GM23248 (cell line): ENCODE results near the gene CENPT.

Source experiments
- EZH2 ChIP-seq: fragments of 200-600 bp; sonication (generic); IDR thresholded peaks from 2 replicates; pipeline ENCODE4 v1.6.1; 2018; ENCODE audit warnings: antibody characterized with exemption, mild to moderate bottlenecking; ENCODE audit not compliant: insufficient read depth, poor library complexity, severe bottlenecking
- EZH2phosphoT487 ChIP-seq: fragments of 200-600 bp; sonication (generic); IDR thresholded peaks from 2 replicates; pipeline ENCODE4 v1.6.1; 2018; ENCODE audit warnings: antibody characterized with exemption, moderate library complexity, mild to moderate bottlenecking, low read depth; ENCODE audit not compliant: insufficient read depth

- TF ChIP-seq EZH2, result no peak
- no peak for TF ChIP-seq EZH2phosphoT487
These were observed 2.0 kb downstream of the CENPT start for GRCh38 chr16:67845291-67846062.
